Gastrocnemius medialis (tissue), 4 donors: ENCODE data around the gene IQSEC2. TPM values are rescaled to one million over a fixed set of nuclear protein-coding genes. Genes with fewer than 3 reads are reported as not detected.

Experiments used
- ATAC-seq, 2 donors: fragments of 150-250 bp; one replicate each; pipeline ENCODE4 v1.9.1; 2016
- DNase-seq, 2 donors: peaks; one replicate each; pipeline ENCODE4 v3.0.0-alpha.2; 2019
- H3K27ac ChIP-seq, 4 donors: fragments of 200-600 bp; sonication (generic); 1 replicate in 1 of 4; 2 replicates in 3 of 4; pipeline ENCODE4 v1.5.1; 2016 to 2018; ENCODE audit warnings: mild to moderate bottlenecking in 2 of 4, moderate library complexity in 1 of 4
- H3K27me3 ChIP-seq, 3 donors: fragments of 200-600 bp; sonication (generic) in 2 of 3; 1 replicate in 1 of 3; 2 replicates in 2 of 3; pipeline versions ENCODE4 v1.5.1 to v1.6.0; 2016 to 2019; ENCODE audit warnings: mild to moderate bottlenecking in 1 of 3, moderate library complexity in 1 of 3
- H3K36me3 ChIP-seq, 2 donors: fragments of 200-600 bp; sonication (generic) in 1 of 2; one replicate each; pipeline ENCODE4 v1.5.1; 2017 to 2018
- H3K4me1 ChIP-seq, 2 donors: fragments of 200-600 bp; sonication (generic) in 1 of 2; one replicate each; pipeline ENCODE4 v1.5.1; 2016 to 2017; ENCODE audit warnings: mild to moderate bottlenecking in 2 of 2
- H3K4me3 ChIP-seq, 4 donors: fragments of 200-600 bp; sonication (generic) in 3 of 4; 1 replicate in 1 of 4; 2 replicates in 3 of 4; pipeline ENCODE4 v1.5.1; 2016 to 2019; ENCODE audit warnings: mild to moderate bottlenecking in 2 of 4
- H3K9me3 ChIP-seq, 3 donors: fragments of 200-600 bp; sonication (generic) in 2 of 3; 1 replicate in 1 of 3; 2 replicates in 2 of 3; pipeline ENCODE4 v1.5.1; 2016 to 2019
- POLR2A ChIP-seq, 2 donors: fragments of 450-650 bp; IDR thresholded peaks; one replicate each; pipeline ENCODE4 v1.6.1; 2017; ENCODE audit warnings: antibody characterized with exemption in 2 of 2, mild to moderate bottlenecking in 2 of 2, moderate library complexity in 2 of 2
- in situ Hi-C, 4 donors: fragments of 200-750 bp; cut with MboI; loops; one replicate each; pipeline versions ENCODE4 v1.15.0 to v1.8.0; 2017; ENCODE audit warnings: low sequenced_read_pairs in 4 of 4
- intact Hi-C: fragments of 100-400 bp; cut with DNase I; formaldehyde crosslinking; loops from one replicate; pipeline ENCODE4 v1.15.1; 2023; ENCODE audit warnings: low total_unique reads
- total RNA-seq, 4 donors: library from RNA; depleted of rRNA; stranded (reverse); fragments of >200 nt; gene quantifications; one replicate each; pipeline versions ENCODE4 v1.1.0 to v1.2.3, GENCODE V29; 2016
- TF ChIP-seq, protein P1 (sequence below), 5 experiments: fragments of 450-650 bp in 3 of 5; fragments of 200-600 bp in 2 of 5; sonication (generic) in 2 of 5; IDR thresholded peaks in 4 of 5; conservative IDR thresholded peaks in 1 of 5; 1 replicate in 4 of 5; 2 replicates in 1 of 5; pipeline ENCODE4 v1.5.1; 2016 to 2019; ENCODE audit warnings: antibody characterized with exemption in 5 of 5, mild to moderate bottlenecking in 3 of 5, moderate library complexity in 3 of 5

The IQSEC2 gene
- total RNA-seq, 4 donors from 2014 or later: 59.2 to 127 (median 73.9) TPM

DNA sequence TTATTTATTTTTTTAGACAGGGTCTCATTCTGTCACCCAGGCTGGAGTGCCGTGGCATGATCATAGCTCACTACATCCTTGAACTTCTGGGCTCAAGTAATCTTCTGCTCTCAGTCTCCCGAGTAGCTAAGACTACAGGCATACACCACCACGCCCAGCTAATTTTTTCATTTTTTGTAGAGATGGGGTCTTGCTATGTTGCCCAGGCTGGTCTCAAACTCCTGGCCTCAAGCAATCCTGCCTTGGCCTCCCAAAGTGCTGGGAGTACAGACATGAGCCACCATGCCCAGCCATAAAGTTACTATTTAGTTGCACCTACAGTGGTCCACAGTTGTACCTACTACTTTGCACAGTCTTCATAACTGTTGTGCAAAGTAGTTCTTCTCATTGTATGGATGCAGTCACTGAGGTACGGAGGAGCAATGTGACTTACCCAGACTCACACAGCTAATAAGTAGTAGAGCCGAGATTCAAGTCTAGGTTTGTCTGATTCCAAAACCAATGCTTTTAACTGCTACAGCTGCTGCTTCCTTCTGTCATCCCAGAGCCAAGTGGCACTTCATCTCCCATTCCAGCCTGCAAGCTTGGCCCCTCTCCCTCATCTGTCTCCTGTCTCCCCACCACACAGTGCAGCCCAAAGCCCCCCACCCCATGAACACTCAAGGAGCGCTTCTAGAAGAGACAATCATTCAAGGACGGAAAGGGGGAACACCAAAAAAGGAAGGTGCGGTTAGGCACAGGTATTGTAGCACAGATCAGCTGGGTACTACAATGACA lies 24.0 kb upstream of the IQSEC2 start:
- no peak overlapping the region for H3K4me3 ChIP-seq
- H3K9me3 ChIP-seq: no peaks in the 10 kb centered on the region
- H3K36me3 ChIP-seq: no peaks in the 10 kb centered on the region
- in situ Hi-C loops: loop anchor here in 2 of 4 donors (25.0 kb wide), 1 partner anchor 132 kb away; the partner anchor contains the start of gene HSD17B10 (in 2 of the 2)
- intact Hi-C loops: no loop called here
- ATAC-seq (no peak), DNase-seq (no peak)
- no peaks in the 10 kb centered on the region for H3K27me3 ChIP-seq
- H3K4me1 ChIP-seq: no peaks in the 10 kb centered on the region
- no peak for TF ChIP-seq POLR2A (IDR thresholded peaks at IDR 0.05)
- TF ChIP-seq, protein P1, sequence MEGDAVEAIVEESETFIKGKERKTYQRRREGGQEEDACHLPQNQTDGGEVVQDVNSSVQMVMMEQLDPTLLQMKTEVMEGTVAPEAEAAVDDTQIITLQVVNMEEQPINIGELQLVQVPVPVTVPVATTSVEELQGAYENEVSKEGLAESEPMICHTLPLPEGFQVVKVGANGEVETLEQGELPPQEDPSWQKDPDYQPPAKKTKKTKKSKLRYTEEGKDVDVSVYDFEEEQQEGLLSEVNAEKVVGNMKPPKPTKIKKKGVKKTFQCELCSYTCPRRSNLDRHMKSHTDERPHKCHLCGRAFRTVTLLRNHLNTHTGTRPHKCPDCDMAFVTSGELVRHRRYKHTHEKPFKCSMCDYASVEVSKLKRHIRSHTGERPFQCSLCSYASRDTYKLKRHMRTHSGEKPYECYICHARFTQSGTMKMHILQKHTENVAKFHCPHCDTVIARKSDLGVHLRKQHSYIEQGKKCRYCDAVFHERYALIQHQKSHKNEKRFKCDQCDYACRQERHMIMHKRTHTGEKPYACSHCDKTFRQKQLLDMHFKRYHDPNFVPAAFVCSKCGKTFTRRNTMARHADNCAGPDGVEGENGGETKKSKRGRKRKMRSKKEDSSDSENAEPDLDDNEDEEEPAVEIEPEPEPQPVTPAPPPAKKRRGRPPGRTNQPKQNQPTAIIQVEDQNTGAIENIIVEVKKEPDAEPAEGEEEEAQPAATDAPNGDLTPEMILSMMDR (IDR thresholded peaks at IDR 0.05 in 4 of 5, conservative IDR thresholded peaks at IDR 0.05 in 1 of 5): no peak
- H3K27ac ChIP-seq: no peak overlapping the region

DNA sequence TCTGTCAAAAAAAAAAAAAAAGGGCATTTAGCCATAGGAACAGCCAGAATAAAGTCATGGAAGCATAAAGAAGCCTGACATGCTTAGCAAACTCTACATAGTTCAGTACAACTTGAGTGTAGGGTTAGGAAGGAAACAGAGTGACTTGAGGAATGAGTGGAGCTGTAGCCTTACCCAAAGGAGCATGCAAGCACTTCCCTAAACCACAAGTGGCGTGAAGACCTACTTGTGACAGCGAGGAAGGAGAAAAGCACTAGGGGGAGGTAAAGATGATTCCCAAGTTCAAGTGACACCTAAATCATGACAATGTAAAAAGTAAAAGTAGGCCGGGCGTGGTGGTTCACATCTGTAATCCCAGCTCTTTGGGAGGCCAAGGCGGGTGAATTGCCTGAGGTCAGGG lies 21.8 kb upstream of the IQSEC2 start:
- Histone ChIP-seq H3K36me3 (no peaks in the 10 kb centered on the region), H3K9me3 (no peaks in the 10 kb centered on the region), H3K27me3 (no peaks in the 10 kb centered on the region), H3K4me3 (no peak overlapping the region), H3K27ac (no peak overlapping the region), H3K4me1 (no peaks in the 10 kb centered on the region)
- in situ Hi-C loops (loop anchor here in 2 of 4 donors (25.0 kb wide), 1 partner anchor 134 kb away; the partner anchor contains the start of gene HSD17B10 (in 2 of the 2)), intact Hi-C loops (no loop called here)
- DNase-seq (no peak), ATAC-seq (no peak)
- no peak for TF ChIP-seq POLR2A (IDR thresholded peaks at IDR 0.05)
- TF ChIP-seq, protein P1 (IDR thresholded peaks at IDR 0.05 in 4 of 5, conservative IDR thresholded peaks at IDR 0.05 in 1 of 5): no peak

DNA sequence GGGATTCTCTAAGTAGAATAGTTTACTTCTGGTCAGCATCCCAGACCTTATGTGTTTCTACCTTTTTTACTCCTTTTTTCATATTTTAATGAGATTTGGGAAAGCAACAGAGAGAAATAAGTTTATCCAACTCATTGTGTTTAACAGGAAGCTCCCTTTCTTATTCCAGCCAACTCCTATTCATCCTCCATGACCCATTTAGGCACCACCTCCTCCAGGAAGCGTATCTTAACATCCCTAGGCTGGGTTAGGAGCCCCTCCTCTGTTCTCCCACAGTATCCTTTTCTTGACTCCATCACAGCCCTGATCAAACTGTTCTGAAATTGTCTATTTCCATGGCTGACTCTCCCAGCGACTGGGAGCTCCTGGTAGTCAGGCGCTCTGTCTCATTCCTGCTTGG lies 18.8 kb upstream of the IQSEC2 start:
- Histone ChIP-seq H3K27ac (no peak overlapping the region), H3K4me1 (no peaks in the 10 kb centered on the region), H3K4me3 (no peak overlapping the region), H3K36me3 (no peaks in the 10 kb centered on the region), H3K9me3 (no peaks in the 10 kb centered on the region), H3K27me3 (no peaks in the 10 kb centered on the region)
- DNase-seq (no peak), ATAC-seq (no peak)
- TF ChIP-seq, protein P1 (IDR thresholded peaks at IDR 0.05 in 4 of 5, conservative IDR thresholded peaks at IDR 0.05 in 1 of 5): no peak
- no peak for TF ChIP-seq POLR2A (IDR thresholded peaks at IDR 0.05)
- intact Hi-C loops: no loop called here
- in situ Hi-C loops: loop anchor here in 2 of 4 donors (25.0 kb wide), 1 partner anchor 137 kb away; the partner anchor contains the start of gene HSD17B10 (in 2 of the 2)

DNA sequence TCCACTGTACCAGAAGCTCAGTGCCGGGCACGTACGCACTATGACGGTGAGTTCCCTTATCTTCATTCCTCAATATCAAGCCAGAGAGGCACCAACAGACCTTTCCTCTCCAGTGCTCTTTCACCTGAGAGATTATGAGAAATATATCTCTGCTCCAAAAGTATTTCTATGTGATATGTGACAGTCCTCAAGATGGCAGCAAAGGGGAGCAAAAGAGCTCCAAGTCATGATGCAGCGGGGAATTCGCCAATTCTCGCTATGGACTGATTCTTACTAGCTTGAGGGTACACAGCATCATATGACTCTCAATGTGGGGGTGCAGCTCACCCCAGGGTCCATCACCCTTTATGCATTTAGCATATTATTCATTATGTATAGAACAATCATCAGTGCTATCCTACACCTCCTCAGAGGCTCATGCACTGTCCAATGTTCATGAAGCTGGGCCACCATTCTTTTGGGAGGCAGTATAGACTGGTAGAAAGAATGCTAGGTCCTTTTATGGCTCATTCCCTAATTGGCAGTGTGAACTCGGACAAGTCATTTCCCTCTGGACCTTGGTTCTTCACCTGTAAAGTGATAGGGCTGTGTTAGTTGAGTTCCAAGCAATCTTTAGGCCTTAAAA lies 12.8 kb upstream of the IQSEC2 start:
- in situ Hi-C loops: no loop called here
- Histone ChIP-seq H3K4me1 (peaks cover 18 to 23% of the 10 kb centered on the region in 2 donors), H3K9me3 (no peaks in the 10 kb centered on the region), H3K36me3 (no peaks in the 10 kb centered on the region), H3K27ac (no peak overlapping the region), H3K4me3 (no peak overlapping the region), H3K27me3 (no peaks in the 10 kb centered on the region)
- DNase-seq (no peak), ATAC-seq (no peak)
- intact Hi-C loops: loop anchor here (5.0 kb wide), 1 partner anchor 1703 kb away; no protein-coding TSS in a partner anchor
- no peak for TF ChIP-seq POLR2A (IDR thresholded peaks at IDR 0.05)
- TF ChIP-seq, protein P1 (IDR thresholded peaks at IDR 0.05 in 4 of 5, conservative IDR thresholded peaks at IDR 0.05 in 1 of 5): no peak
